Astrocyte of the cerebellum (primary cell): ENCODE results near the gene SEMA4B.
"Not testable (repeated sequence)": the region's sequence is repeated elsewhere in the genome, so short reads cannot be mapped to it uniquely, and the experiment has no call there.

Experiments
- DNase-seq: peaks from one replicate; pipeline ENCODE4 v3.0.0-alpha.2; 2011; ENCODE audit warnings: low read depth
- H3K4me3 ChIP-seq: 2 replicates; pipeline ENCODE4 v1.5.1; 2011; ENCODE audit warnings: mild to moderate bottlenecking, low read depth, low read length, moderate library complexity
- in situ Hi-C: cut with HindIII; loops from 2 replicates; pipeline ENCODE4 v1.10.0; 2017; ENCODE audit warnings: low sequenced_read_pairs
- TF ChIP-seq, protein P1 (sequence below): IDR thresholded peaks from 2 replicates; pipeline ENCODE4 v1.5.1; 2012; ENCODE audit warnings: low read length, low read depth, moderate library complexity, mild to moderate bottlenecking; ENCODE audit errors: missing control alignments

The SEMA4B gene

DNA sequence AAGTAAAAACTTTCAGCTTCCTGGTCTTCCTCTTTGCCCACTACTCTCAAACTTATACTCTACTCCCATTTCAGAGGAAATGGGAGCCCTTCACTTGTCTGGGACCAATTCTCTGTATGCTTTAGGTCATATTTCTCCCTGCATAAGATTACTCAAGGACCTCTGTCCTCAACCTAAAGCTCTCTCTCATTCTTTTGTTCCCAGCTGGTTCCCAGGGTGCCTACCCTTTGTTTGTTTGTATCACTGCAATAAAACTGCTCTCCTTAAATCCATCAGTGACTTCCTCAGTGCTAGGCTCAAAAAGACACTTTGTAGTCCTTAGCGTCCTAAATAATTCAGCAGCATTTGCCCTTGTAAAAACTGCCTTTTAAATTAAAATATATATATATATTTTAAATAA, 67.3 kb downstream of the SEMA4B start:
- DNase-seq: no peak
- in situ Hi-C loops: no loop called here
- TF ChIP-seq, protein P1, sequence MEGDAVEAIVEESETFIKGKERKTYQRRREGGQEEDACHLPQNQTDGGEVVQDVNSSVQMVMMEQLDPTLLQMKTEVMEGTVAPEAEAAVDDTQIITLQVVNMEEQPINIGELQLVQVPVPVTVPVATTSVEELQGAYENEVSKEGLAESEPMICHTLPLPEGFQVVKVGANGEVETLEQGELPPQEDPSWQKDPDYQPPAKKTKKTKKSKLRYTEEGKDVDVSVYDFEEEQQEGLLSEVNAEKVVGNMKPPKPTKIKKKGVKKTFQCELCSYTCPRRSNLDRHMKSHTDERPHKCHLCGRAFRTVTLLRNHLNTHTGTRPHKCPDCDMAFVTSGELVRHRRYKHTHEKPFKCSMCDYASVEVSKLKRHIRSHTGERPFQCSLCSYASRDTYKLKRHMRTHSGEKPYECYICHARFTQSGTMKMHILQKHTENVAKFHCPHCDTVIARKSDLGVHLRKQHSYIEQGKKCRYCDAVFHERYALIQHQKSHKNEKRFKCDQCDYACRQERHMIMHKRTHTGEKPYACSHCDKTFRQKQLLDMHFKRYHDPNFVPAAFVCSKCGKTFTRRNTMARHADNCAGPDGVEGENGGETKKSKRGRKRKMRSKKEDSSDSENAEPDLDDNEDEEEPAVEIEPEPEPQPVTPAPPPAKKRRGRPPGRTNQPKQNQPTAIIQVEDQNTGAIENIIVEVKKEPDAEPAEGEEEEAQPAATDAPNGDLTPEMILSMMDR: no peak
- H3K4me3 ChIP-seq: no peak overlapping the region

DNA sequence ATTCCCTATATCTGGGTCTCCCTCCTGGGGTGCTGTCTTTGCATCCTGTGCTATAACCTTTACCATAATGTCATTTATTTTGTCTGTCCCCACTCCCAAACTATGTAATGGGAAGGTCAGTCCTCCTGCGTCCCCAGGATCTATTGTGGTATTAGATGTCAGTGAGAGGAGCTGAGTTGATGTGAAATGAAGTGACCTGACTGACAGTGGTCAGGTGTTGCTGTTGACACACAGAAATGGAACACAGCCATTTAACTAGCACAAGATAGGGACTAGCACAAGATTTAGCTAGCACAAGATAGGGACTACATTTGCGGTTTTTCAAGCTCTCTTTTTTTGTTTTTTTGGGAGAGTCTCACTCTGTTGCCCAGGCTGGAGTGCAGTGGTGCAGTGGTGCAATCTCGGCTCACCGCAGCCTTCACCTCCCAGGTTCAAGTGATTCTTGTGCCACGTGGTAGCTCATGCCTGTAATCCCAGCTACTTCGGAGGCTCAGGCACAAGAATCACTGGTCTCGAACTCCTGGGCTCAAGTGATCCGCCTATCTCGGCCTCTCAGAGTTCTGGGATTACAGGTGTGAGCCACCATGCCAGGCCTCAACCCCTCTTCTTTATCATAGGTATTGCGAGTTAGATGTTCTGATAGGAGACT, 69.5 kb downstream of the SEMA4B start:
- in situ Hi-C loops: no loop called here
- TF ChIP-seq, protein P1: no peak
- no peak overlapping the region for H3K4me3 ChIP-seq
- no peak for DNase-seq

DNA sequence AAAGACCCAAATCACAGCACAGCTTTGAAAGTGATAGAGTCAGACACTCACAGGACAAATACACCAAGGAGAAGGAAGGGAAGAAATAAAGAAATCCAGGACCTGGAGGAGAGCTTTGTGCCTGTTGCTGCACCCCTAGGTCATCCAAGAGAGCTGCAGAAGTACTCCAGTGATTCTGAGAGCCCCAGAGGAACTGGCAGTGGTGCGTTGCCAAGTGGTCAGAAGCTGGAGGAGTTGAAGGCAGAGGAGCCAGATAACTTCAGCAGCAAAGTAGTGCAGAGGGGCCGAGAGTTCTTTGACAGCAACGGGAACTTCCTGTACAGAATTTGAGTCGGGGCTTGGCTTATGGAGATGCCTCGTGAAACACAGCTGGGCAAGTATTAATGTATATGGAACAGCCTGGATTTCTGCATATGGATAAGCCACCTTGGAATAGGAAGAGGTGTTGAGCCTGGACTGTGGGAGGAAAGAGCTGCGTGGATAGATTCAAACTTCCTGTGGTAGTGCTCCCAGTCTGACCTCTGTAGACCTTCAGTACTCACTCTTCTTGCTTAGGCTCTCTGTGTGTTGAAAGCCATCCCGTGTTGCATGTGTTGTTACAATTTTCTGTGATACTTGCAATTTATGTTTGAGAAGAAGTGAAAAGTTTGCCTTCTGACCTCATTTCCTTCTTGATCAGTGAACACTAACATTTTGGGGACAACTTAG, 70.5 kb downstream of the SEMA4B start:
- DNase-seq: no peak
- in situ Hi-C loops: no loop called here
- TF ChIP-seq, protein P1: no peak
- H3K4me3 ChIP-seq: no peak overlapping the region

DNA sequence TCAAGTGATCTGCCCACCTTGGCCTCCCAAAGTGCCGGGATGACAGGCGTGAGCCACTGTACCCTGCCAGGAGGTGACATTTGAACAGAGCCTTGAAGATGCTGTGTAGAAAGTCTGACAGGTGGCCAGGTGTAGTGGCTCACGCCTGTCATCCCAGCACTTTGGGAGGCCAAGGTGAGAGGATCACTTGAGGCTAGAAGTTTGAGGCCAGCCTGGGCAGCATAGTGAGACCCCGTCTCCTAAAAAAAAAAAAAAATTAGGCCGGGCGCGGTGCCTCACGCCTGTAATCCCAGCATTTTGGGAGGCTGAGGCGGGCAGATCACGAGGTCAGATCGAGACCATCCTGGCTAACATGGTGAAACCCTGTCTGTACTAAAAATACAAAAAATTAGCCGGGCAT, 77.3 kb downstream of the SEMA4B start:
- H3K4me3 ChIP-seq, in situ Hi-C loops, DNase-seq: not testable (repeated sequence)
